ENCODE results near the gene DCLRE1C.
"Not testable (repeated sequence)": the region's sequence is repeated elsewhere in the genome, so short reads cannot be mapped to it uniquely, and the experiment has no call there.

DCLRE1C gene

GRCh38 chr10:14909101-14909500 lies 44.8 kb downstream of the DCLRE1C start:
- H3K4me3 ChIP-seq (ENCODE audit: low read depth in 1 of 2, low read length in 2 of 2) = no peak overlapping the region
- H3K27me3 ChIP-seq (ENCODE audit: control insufficient read depth in 1 of 2, insufficient read depth in 2 of 2, low read length in 2 of 2) = no peaks in the 10 kb centered on the region
- no peaks in the 10 kb centered on the region for H3K4me1 ChIP-seq (ENCODE audit: insufficient read depth, low read length)
- H3K9ac ChIP-seq (ENCODE audit: low read length) = no peak overlapping the region
- no peaks in the 10 kb centered on the region for H3K9me3 ChIP-seq (ENCODE audit: low read length)
- no peak overlapping the region for H3K27ac ChIP-seq (ENCODE audit: low read depth, low read length)
- H3K36me3 ChIP-seq (ENCODE audit: insufficient read depth, low read length) = peaks cover 40% of the 10 kb centered on the region

GRCh38 chr10:14907591-14907990 lies 46.3 kb downstream of the DCLRE1C start:
- not testable (repeated sequence) for H3K4me3 ChIP-seq (ENCODE audit: low read depth in 1 of 2, low read length in 2 of 2); H3K9me3 ChIP-seq (ENCODE audit: low read length); H3K4me1 ChIP-seq (ENCODE audit: insufficient read depth, low read length); H3K27me3 ChIP-seq (ENCODE audit: control insufficient read depth in 1 of 2, insufficient read depth in 2 of 2, low read length in 2 of 2); H3K9ac ChIP-seq (ENCODE audit: low read length); H3K27ac ChIP-seq (ENCODE audit: low read depth, low read length)
- H3K36me3 ChIP-seq (ENCODE audit: insufficient read depth, low read length) = peaks cover 34% of the 10 kb centered on the region

GRCh38 chr10:14906765-14907164 lies 47.1 kb downstream of the DCLRE1C start:
- Histone ChIP-seq H3K36me3 (ENCODE audit: insufficient read depth, low read length) (peaks cover 34% of the 10 kb centered on the region), H3K27ac (ENCODE audit: low read depth, low read length) (no peak overlapping the region), H3K9me3 (ENCODE audit: low read length) (no peaks in the 10 kb centered on the region), H3K27me3 (ENCODE audit: control insufficient read depth in 1 of 2, insufficient read depth in 2 of 2, low read length in 2 of 2) (no peaks in the 10 kb centered on the region), H3K9ac (ENCODE audit: low read length) (no peak overlapping the region), H3K4me3 (ENCODE audit: low read depth in 1 of 2, low read length in 2 of 2) (no peak overlapping the region), H3K4me1 (ENCODE audit: insufficient read depth, low read length) (no peaks in the 10 kb centered on the region)

- Histone ChIP-seq H3K4me1 (ENCODE audit: insufficient read depth, low read length) (no peaks in the 10 kb centered on the region), H3K4me3 (ENCODE audit: low read depth in 1 of 2, low read length in 2 of 2) (no peak overlapping the region), H3K36me3 (ENCODE audit: insufficient read depth, low read length) (peaks cover 30% of the 10 kb centered on the region), H3K27ac (ENCODE audit: low read depth, low read length) (no peak overlapping the region), H3K9me3 (ENCODE audit: low read length) (no peaks in the 10 kb centered on the region), H3K9ac (ENCODE audit: low read length) (no peak overlapping the region), H3K27me3 (ENCODE audit: control insufficient read depth in 1 of 2, insufficient read depth in 2 of 2, low read length in 2 of 2) (no peaks in the 10 kb centered on the region)
Observed at GRCh38 chr10:14905890-14906289, 48.0 kb downstream of the DCLRE1C start.

- Histone ChIP-seq H3K4me1 (ENCODE audit: insufficient read depth, low read length) (no peaks in the 10 kb centered on the region), H3K9ac (ENCODE audit: low read length) (no peak overlapping the region), H3K27ac (ENCODE audit: low read depth, low read length) (no peak overlapping the region), H3K9me3 (ENCODE audit: low read length) (no peaks in the 10 kb centered on the region), H3K36me3 (ENCODE audit: insufficient read depth, low read length) (peaks cover 21% of the 10 kb centered on the region), H3K27me3 (ENCODE audit: control insufficient read depth in 1 of 2, insufficient read depth in 2 of 2, low read length in 2 of 2) (no peaks in the 10 kb centered on the region), H3K4me3 (ENCODE audit: low read depth in 1 of 2, low read length in 2 of 2) (no peak overlapping the region)
Observed at GRCh38 chr10:14904864-14905263, 49.0 kb downstream of the DCLRE1C start.

GRCh38 chr10:14904316-14904732 lies 49.6 kb downstream of the DCLRE1C start:
- Histone ChIP-seq H3K4me3 (ENCODE audit: low read depth in 1 of 2, low read length in 2 of 2) (no peak overlapping the region), H3K27me3 (ENCODE audit: control insufficient read depth in 1 of 2, insufficient read depth in 2 of 2, low read length in 2 of 2) (no peaks in the 10 kb centered on the region), H3K4me1 (ENCODE audit: insufficient read depth, low read length) (no peaks in the 10 kb centered on the region), H3K9me3 (ENCODE audit: low read length) (no peaks in the 10 kb centered on the region), H3K27ac (ENCODE audit: low read depth, low read length) (no peak overlapping the region), H3K36me3 (ENCODE audit: insufficient read depth, low read length) (peaks cover 20% of the 10 kb centered on the region), H3K9ac (ENCODE audit: low read length) (no peak overlapping the region)

GRCh38 chr10:14891151-14891550 lies 62.7 kb downstream of the DCLRE1C start:
- H3K36me3 ChIP-seq (ENCODE audit: insufficient read depth, low read length) = no peaks in the 10 kb centered on the region
- no peak overlapping the region for H3K4me3 ChIP-seq (ENCODE audit: low read depth in 1 of 2, low read length in 2 of 2)
- H3K27me3 ChIP-seq (ENCODE audit: control insufficient read depth in 1 of 2, insufficient read depth in 2 of 2, low read length in 2 of 2) = no peaks in the 10 kb centered on the region
- H3K27ac ChIP-seq (ENCODE audit: low read depth, low read length) = no peak overlapping the region
- no peak overlapping the region for H3K9ac ChIP-seq (ENCODE audit: low read length)
- H3K9me3 ChIP-seq (ENCODE audit: low read length) = no peaks in the 10 kb centered on the region
- no peaks in the 10 kb centered on the region for H3K4me1 ChIP-seq (ENCODE audit: insufficient read depth, low read length)

- H3K4me3 ChIP-seq (ENCODE audit: low read depth in 1 of 2, low read length in 2 of 2) = no peak overlapping the region
- H3K4me1 ChIP-seq (ENCODE audit: insufficient read depth, low read length) = no peaks in the 10 kb centered on the region
- H3K36me3 ChIP-seq (ENCODE audit: insufficient read depth, low read length) = no peaks in the 10 kb centered on the region
- H3K27me3 ChIP-seq (ENCODE audit: control insufficient read depth in 1 of 2, insufficient read depth in 2 of 2, low read length in 2 of 2) = no peaks in the 10 kb centered on the region
- no peak overlapping the region for H3K27ac ChIP-seq (ENCODE audit: low read depth, low read length)
- H3K9ac ChIP-seq (ENCODE audit: low read length) = no peak overlapping the region
- H3K9me3 ChIP-seq (ENCODE audit: low read length) = no peaks in the 10 kb centered on the region
Observed at GRCh38 chr10:14889318-14889717, 64.6 kb downstream of the DCLRE1C start.

GRCh38 chr10:14884082-14884481 lies 69.8 kb downstream of the DCLRE1C start:
- H3K27ac ChIP-seq (ENCODE audit: low read depth, low read length) = no peak overlapping the region
- no peak overlapping the region for H3K4me3 ChIP-seq (ENCODE audit: low read depth in 1 of 2, low read length in 2 of 2)
- H3K4me1 ChIP-seq (ENCODE audit: insufficient read depth, low read length) = peaks cover 11% of the 10 kb centered on the region
- H3K27me3 ChIP-seq (ENCODE audit: control insufficient read depth in 1 of 2, insufficient read depth in 2 of 2, low read length in 2 of 2) = no peaks in the 10 kb centered on the region
- H3K9me3 ChIP-seq (ENCODE audit: low read length) = no peaks in the 10 kb centered on the region
- H3K9ac ChIP-seq (ENCODE audit: low read length) = no peak overlapping the region
- H3K36me3 ChIP-seq (ENCODE audit: insufficient read depth, low read length) = no peaks in the 10 kb centered on the region

GRCh38 chr10:14880229-14880628 lies 73.7 kb downstream of the DCLRE1C start:
- no peaks in the 10 kb centered on the region for H3K36me3 ChIP-seq (ENCODE audit: insufficient read depth, low read length)
- no peak overlapping the region for H3K9ac ChIP-seq (ENCODE audit: low read length)
- H3K9me3 ChIP-seq (ENCODE audit: low read length) = no peaks in the 10 kb centered on the region
- no peak overlapping the region for H3K27ac ChIP-seq (ENCODE audit: low read depth, low read length)
- H3K4me1 ChIP-seq (ENCODE audit: insufficient read depth, low read length) = peaks cover 21% of the 10 kb centered on the region
- H3K4me3 ChIP-seq (ENCODE audit: low read depth in 1 of 2, low read length in 2 of 2) = peak overlapping the region in 1 of 2 donors; percentile 75
- H3K27me3 ChIP-seq (ENCODE audit: control insufficient read depth in 1 of 2, insufficient read depth in 2 of 2, low read length in 2 of 2) = no peaks in the 10 kb centered on the region

GRCh38 chr10:14879928-14880193 lies 74.0 kb downstream of the DCLRE1C start:
- H3K27ac ChIP-seq (ENCODE audit: low read depth, low read length) = no peak overlapping the region
- H3K9ac ChIP-seq (ENCODE audit: low read length) = no peak overlapping the region
- H3K36me3 ChIP-seq (ENCODE audit: insufficient read depth, low read length) = no peaks in the 10 kb centered on the region
- no peaks in the 10 kb centered on the region for H3K27me3 ChIP-seq (ENCODE audit: control insufficient read depth in 1 of 2, insufficient read depth in 2 of 2, low read length in 2 of 2)
- H3K4me1 ChIP-seq (ENCODE audit: insufficient read depth, low read length) = peaks cover 21% of the 10 kb centered on the region
- no peaks in the 10 kb centered on the region for H3K9me3 ChIP-seq (ENCODE audit: low read length)
- H3K4me3 ChIP-seq (ENCODE audit: low read depth in 1 of 2, low read length in 2 of 2) = peak overlapping the region in 1 of 2 donors; percentile 75

- H3K4me1 ChIP-seq (ENCODE audit: insufficient read depth, low read length) = peaks cover 21% of the 10 kb centered on the region
- H3K27ac ChIP-seq (ENCODE audit: low read depth, low read length) = peak overlapping the region; percentile 53
- peak overlapping the region; percentile 75 to 76 for H3K4me3 ChIP-seq (ENCODE audit: low read depth in 1 of 2, low read length in 2 of 2)
- H3K36me3 ChIP-seq (ENCODE audit: insufficient read depth, low read length) = no peaks in the 10 kb centered on the region
- H3K9ac ChIP-seq (ENCODE audit: low read length) = peak overlapping the region; percentile 58
- H3K27me3 ChIP-seq (ENCODE audit: control insufficient read depth in 1 of 2, insufficient read depth in 2 of 2, low read length in 2 of 2) = no peaks in the 10 kb centered on the region
- no peaks in the 10 kb centered on the region for H3K9me3 ChIP-seq (ENCODE audit: low read length)
Observed at GRCh38 chr10:14879124-14879927, 74.6 kb downstream of the DCLRE1C start.
